GM10266 (cell line): ENCODE data around the gene GHRHR.

Experiments used
- DNase-seq: peaks from one replicate; pipeline ENCODE4 v3.0.0; 2012; ENCODE audit errors: extremely low spot score
- TF ChIP-seq, protein P1 (sequence below): IDR thresholded peaks from 2 replicates; pipeline ENCODE4 v1.5.1; 2012; ENCODE audit warnings: mild to moderate bottlenecking, low read depth; ENCODE audit not compliant: control insufficient read depth, insufficient read depth; ENCODE audit errors: missing control alignments

GHRHR gene

DNA sequence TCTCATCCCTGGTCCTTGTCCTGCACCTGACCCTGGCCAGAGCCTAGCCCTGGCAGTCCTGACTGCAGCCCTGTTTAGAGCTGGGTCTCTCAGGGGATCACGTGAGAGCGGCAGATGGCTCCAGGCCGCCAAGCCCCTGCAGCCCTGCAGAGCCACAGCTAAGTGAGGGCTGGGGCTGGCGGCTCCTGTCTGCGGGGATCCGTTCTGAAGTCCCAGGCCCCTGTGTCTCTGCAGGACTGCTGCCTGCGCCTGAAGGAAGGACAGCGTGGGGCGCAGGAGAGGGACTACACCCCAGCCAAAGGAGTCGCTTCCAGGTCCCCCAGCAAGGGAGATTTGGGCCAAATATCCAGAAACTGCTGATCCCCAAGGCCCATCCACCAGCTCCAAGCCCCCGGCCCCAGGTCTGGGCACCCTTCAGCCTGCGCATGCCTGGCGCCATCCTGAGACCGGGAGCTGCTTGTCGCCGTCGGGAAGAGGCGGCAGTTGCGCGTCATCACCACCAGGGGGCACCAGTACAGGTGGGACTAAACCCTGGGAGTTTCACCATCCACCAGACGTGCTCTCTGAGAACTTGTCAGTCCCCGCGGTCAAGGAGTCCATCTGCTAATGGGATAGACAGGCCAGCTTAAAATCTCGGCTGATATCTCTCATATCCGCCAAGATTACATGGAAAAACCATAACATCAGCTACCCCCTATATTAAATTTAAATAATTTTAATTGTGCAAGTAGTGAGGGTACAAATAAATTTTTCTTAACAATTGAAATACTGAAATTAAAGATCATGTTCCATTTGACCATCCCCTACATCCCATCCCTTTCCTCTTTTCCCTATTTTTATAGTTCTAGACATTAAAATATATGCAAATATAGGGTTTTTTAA, 25.1 kb upstream of the GHRHR start:
- TF ChIP-seq, protein P1, sequence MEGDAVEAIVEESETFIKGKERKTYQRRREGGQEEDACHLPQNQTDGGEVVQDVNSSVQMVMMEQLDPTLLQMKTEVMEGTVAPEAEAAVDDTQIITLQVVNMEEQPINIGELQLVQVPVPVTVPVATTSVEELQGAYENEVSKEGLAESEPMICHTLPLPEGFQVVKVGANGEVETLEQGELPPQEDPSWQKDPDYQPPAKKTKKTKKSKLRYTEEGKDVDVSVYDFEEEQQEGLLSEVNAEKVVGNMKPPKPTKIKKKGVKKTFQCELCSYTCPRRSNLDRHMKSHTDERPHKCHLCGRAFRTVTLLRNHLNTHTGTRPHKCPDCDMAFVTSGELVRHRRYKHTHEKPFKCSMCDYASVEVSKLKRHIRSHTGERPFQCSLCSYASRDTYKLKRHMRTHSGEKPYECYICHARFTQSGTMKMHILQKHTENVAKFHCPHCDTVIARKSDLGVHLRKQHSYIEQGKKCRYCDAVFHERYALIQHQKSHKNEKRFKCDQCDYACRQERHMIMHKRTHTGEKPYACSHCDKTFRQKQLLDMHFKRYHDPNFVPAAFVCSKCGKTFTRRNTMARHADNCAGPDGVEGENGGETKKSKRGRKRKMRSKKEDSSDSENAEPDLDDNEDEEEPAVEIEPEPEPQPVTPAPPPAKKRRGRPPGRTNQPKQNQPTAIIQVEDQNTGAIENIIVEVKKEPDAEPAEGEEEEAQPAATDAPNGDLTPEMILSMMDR = peak; percentile 98
- peak; percentile 72 for DNase-seq

DNA sequence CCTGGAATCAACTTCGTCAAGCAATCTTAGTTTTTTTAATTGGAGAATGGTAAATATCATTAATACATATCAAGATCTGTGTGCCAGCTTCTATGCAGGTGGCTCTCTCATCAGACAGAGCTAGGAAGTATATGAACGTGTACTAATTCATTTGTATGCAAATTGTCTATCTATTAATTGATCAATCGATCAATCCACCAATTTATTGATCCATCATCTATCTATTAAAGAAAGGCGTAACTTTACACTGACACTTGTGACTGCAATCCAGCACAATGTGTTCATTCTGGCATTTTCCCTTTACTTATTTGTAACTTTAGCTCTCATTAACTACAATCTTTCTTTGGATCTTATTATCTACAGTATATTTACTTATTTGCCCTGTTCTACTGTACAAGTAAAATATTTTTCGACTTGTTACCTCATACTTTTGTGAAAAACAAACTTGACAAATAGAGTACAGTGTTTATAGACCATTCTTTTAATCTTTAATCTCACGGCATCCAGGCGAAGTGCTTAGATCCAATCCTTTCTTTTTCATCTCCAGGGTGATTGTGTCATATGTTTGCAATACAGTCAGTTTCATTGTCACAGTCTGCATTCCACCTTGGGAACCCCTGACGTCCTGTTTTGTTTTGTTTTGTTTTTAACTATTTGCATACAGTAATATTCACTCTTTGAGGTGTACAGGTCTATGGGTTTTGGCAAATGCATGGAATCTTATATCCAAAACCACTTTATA, 22.0 kb upstream of the GHRHR start:
- TF ChIP-seq, protein P1 = no peak
- DNase-seq = no peak

DNA sequence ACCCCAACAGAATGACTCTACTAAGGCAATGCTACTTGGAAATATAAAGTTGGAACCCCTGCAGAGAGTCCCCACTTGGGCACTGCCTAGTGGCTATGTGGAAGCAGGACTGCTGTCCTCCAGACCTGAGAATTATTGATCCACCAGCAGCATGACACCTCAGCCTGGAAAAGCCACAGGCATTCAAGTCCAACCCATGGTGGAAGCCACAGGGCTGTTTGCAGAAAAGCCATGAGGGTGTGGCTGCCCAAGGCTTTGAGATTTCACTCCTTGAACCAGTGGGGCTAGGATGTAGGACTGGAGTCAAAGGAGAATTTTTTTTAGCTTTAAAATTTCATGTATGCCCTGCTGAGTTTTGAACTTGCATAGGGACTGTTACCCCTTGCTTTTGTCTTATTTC, 13.6 kb upstream of the GHRHR start:
- TF ChIP-seq, protein P1 = no peak
- DNase-seq = no peak

DNA sequence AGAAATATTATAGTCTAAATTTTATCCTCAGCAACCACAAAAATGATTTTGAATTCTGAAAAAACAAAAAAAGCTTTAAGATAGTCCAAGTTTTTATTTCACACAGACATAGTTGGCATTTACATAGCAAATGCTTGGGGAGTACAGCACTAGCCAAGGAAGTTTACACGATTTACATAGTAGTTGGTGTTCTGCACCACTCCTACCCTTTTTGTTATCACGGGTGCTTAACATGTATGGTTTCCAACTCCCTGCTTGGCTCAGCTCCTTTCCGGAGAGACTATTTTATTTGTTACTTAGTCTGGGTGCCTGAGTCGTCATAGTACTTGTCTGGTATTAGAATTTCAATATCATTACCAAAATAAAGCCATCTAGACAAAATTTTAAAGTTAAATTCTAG, 8.8 kb upstream of the GHRHR start:
- no peak for DNase-seq
- TF ChIP-seq, protein P1 = no peak

DNA sequence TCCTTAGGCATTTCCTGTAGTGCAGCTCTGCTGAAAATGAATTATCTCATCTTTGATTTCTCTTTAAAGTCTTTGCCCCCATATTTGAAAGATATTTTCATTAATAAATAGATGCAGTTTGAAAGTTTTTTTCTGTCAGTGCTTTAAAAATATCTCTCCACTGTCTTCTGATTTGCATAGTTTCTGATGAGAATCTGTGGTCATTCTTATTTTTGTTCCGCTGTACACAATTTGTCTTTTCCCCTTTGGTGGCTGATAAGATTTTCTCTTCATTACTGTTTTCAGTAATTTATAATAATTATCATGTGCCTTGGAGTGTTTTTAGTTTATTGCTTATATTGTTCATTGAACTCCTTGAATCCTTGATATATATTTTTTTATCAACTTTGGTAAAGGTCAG, 7.0 kb upstream of the GHRHR start:
- no peak for DNase-seq
- TF ChIP-seq, protein P1 = no peak

DNA sequence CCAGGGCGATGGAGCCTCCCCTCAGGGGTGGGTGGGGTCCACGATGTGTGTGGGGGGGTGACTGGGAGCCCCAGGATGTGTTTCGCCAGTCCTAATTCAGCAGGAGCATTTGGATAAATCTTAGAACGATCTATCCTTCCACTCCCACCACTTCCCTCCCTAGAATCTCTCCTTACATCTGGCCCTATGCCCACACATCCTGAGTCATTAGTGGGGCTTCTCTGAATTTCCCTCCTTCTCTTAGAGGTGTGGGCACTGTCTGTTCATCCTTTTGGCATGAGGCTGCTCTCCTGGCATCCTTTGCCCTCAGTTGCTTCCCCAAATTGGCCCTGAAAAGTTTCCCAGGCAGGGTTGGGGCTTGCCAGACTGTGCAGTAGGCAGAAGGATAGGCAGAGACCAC, 1.6 kb downstream of the GHRHR start:
- TF ChIP-seq, protein P1 = no peak
- DNase-seq = no peak

DNA sequence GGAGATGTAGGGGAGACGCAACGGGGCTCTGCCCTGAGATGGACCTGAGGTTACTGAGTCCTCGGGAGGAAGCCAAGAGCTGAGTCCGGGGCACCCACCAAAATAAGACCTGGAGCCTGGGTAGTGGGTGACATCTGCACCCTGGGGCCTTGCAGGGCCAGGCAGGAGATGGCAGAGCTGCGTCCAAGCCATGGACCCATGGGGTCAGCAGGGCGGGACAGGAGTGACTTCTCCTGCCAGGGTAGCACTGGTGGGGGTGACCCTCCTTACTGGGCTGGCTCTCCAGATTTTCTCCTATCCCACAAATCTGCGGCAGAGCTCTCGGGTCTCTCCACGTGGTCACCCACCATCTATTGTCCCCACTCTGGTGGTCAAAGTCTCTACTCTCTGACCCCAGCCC, 2.1 kb downstream of the GHRHR start:
- DNase-seq = no peak
- TF ChIP-seq, protein P1 = no peak
